Stimulated activated CD4-positive, alpha-beta T cell treated with anti-CD3 and anti-CD28 coated beads, Interleukin-12 subunit alpha, Interleukin-12 subunit beta, amount 100 ng/mL, for 24 hours (primary cell): ENCODE measurements around the gene SLC22A7.
"Not testable (repeated sequence)": the region's sequence is repeated elsewhere in the genome, so short reads cannot be mapped to it uniquely, and the experiment has no call there.

Experiments
- DNase-seq, 2 experiments: peaks; one replicate each; pipeline ENCODE4 v3.0.0-alpha.2; 2020; ENCODE audit warnings: low read depth in 2 of 2

Gene SLC22A7

GRCh38 chr6:43301081-43301870 lies 3.2 kb downstream of the SLC22A7 start:
- DNase-seq: no peak

GRCh38 chr6:43302126-43302525 lies 4.1 kb downstream of the SLC22A7 start:
- DNase-seq: no peak

GRCh38 chr6:43303006-43303405 lies 4.9 kb downstream of the SLC22A7 start:
- DNase-seq: not testable (repeated sequence)

DNA sequence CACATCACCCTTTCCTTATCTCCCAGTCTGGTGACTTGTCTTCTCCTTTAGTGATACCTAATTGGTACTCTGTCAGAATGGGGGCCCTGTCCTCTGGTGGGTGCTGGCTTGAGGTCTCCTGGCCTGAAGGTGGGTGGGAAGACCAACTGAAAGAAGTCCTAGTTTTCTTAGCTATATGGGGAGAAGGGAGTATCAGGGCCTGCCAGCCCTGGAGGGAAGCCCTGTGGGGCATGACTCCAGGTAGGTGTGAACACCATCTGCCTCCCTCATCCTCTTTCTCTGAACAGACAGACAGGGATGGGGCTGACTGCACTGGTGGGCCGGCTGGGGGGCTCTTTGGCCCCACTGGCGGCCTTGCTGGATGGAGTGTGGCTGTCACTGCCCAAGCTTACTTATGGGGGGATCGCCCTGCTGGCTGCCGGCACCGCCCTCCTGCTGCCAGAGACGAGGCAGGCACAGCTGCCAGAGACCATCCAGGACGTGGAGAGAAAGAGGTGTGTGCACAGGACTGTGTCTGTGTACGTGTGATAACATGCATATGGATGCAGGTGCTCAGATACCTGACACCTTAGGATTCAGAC lies 5.8 kb downstream of the SLC22A7 start:
- DNase-seq: no peak

DNA sequence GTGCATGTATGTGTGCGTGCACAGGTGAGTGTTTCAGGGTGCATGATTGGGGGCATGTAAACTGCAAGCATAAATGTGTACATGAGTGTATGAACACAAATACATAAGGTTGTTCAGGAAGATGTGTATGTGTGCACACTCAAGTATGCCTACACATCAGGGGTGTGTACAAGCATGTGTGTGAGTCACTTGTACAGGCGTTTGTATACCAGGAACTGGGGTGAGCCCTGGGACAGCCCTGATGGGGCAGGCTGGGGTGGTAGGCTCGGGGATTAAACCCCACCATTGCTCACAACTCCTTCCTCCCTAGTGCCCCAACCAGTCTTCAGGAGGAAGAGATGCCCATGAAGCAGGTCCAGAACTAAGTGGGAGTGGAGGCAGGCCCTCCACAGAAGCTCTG lies 6.3 kb downstream of the SLC22A7 start:
- DNase-seq: no peak

DNA sequence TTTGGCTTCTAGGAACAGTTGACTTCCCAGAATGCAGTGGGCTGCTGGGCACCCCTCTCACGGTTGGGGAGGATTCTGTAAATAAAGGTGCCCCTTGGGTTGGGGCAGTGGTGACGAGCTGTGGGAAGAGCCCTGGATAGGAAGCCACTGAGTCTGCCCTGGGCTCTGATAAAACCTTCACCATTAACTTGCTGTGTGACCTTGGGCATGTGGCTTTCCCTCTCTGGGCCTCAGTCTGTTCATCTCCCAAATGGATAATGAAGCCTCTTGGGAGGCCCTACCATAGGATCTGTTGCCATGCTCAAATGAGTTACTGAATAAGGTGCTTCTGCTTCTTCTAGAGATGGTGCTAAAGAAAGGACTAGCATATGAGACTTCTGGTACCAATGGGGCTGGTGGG lies 6.8 kb downstream of the SLC22A7 start:
- no peak for DNase-seq

- no peak for DNase-seq
Measured at GRCh38 chr6:43306086-43306485, 8.0 kb downstream of the SLC22A7 start.

DNA sequence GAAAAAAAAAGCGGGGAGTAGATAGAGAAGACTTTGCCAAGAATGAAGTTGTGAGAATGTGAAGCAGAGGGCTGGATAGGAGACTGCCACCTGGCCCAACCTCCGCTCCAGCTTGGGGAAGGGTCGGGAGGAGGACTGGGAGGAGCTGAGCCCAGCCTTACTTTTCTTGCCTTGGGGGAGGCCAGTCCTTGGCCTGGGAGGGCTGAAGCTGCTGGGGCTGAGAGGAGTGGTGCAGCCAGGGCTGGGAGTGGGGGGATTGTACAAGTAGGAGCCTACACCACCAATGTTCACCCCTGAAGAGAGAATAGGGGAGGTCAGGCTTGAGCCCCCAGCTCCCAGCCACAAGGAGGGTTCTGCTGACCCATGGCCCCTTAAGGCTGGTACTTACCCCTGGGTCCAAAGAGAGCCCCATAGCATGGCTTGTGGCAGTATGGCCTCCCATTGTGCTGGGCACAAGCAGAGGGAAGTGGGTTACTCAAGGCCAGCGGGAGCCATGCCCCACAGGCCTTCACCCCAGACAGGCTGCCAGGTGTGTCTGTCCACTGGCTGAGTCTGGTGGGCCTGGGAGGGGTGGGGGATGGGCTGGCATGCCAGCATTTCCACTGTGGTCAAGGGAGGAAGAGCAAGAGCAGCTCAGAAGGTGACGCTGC lies 9.5 kb downstream of the SLC22A7 start:
- no peak for DNase-seq

DNA sequence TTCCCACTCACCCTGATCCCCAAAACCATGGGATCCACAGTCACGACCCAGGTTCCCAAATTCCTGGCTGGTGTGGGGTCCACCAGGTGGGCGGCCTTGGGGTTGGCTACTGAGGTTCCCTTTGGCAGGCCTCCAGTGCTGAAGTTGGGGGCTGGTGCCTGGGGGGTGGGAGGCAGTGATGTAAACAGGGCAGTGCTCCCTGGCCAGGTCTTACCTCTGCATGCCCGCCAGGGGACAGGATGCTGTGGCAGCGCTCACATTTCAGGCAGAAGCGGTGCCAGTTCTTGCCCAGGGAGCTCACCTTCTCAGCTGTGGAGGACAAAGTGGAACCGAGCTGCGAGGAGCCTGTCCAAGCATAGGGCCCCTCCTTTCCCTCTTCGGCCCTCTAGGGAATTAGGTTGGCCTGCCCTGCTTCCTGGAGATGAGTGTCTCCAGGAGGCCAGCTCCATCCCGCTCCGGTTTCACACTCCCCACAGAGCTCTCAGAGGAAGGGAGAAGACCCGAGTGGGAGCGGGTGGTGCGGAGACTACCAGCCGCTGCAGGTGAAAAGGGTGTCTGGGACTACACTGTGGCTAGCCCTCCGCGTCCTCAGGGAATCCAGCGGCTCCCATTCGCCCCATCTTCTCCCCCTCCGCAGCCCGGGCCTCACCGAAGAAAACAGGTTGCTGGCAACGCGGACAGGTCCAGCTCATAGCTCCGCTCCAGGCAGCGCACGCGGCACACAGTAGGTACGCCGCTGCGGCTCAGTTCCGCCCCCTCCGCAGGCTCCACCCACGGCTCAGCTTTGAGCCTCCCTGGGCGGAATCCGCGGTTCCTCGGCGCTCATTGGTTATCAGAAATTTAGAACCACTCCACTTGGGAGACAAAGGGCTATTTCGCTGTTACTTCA lies 10.3 kb downstream of the SLC22A7 start, which contains the start of gene CRIP3:
TSS of gene CRIP3 (minus strand) at position 726 of the 889 bp plus-strand sequence. CDS start at position 692, 34 bp downstream.
- DNase-seq: peak in 1 of 2 experiments; percentile 52

- DNase-seq: no peak
Measured at GRCh38 chr6:43308990-43309477, 11.0 kb downstream of the SLC22A7 start.

DNA sequence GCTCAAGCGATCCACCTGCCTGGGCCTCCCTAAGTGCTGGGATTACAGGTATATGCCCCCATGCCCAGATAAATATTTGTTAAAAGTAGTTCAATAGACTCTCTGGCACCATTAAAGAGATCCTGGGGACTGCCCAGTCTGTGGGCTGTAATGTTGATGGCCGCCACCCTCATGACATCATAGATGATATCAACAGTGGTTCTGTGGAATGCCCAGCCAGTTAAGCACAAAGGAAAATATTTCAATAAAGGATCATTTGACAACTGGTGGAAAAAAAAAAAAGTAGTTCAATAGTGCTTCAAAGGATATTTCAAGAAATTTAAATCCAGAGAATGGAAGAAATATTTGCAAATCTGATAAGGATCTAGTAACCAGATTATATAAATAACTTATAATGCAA lies 12.1 kb downstream of the SLC22A7 start:
- no peak for DNase-seq

DNA sequence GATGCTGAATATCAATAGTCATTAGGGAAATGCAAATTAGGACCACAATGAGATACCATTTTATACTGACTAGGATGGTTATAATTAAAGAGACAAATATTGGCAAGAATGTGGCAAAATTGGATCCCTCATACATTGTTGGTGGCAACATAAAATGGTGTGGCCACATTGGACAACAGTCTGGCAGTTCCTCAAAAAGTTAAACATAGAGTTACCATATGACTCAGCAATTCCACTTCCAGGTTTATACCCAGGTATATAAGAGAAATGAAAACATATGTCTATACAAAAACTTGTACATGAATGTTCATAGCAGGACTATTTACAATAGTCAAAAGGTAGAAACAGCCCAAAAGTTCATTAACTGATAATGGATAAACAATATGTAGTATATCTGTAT lies 12.6 kb downstream of the SLC22A7 start:
- no peak for DNase-seq

DNA sequence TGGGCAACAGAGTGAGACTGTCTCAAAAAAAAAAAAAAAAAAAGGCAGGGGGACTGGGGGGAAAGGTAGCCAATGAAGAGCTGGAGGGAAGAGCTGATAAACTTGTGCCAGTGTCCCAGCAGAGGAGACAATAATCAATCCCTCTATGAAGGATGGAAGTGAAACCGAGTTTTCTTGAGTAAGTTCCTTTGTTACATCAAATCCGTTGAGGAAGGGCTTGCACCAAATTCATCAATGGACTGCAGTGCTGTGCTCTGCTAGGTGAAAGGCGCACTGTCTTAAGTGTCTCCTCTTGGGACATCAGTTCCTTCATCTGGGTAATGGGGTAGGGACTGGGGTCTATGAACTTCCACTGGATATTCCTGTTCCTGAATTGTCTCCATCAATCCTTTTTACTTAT lies 13.6 kb downstream of the SLC22A7 start:
- DNase-seq: no peak

- DNase-seq: no peak
Measured at GRCh38 chr6:43313813-43314212, 15.8 kb downstream of the SLC22A7 start.

- DNase-seq: no peak
Measured at GRCh38 chr6:43318011-43318410, 20.0 kb downstream of the SLC22A7 start.

- DNase-seq: no peak
Measured at GRCh38 chr6:43325876-43326275, 27.8 kb downstream of the SLC22A7 start.

DNA sequence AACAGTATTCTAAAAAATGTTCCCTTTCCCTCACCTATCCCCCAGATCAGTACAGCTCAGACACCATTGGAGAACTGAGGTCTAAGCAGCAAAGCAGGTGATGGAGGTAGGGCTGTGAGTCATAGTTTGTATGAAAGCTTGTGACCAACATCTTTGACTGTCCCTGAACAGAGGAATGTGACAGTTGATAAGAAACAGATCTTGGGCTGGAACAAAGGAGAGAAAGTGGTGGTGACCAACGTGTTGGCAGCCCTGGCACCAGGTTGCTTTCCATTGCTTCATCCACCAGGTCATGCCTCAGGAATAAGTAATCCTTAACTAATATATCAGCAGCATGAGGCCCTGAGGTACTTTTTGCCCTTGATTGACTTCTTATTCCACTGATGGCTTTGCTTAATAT lies 30.5 kb downstream of the SLC22A7 start:
- DNase-seq: no peak

DNA sequence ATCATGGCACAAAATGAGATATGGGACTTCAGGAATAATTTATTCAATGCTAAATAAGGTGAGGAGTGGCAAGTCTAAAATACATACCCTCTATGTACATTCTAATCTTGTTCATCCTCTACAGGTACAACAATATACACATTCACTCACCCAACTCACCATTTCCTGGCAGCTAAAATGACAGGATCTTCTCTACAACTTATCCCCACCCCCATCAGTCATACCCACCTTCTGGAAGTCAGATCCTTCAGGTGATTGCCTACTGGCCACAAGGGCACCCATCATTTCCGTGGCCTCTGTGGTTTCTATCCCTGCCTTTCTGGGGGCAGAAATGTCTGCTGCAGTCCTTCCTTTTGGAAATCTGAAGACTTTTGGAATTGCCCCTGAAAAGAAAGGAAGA lies 33.4 kb downstream of the SLC22A7 start:
- no peak for DNase-seq

GRCh38 chr6:43331891-43332290 lies 33.8 kb downstream of the SLC22A7 start:
- no peak for DNase-seq

DNA sequence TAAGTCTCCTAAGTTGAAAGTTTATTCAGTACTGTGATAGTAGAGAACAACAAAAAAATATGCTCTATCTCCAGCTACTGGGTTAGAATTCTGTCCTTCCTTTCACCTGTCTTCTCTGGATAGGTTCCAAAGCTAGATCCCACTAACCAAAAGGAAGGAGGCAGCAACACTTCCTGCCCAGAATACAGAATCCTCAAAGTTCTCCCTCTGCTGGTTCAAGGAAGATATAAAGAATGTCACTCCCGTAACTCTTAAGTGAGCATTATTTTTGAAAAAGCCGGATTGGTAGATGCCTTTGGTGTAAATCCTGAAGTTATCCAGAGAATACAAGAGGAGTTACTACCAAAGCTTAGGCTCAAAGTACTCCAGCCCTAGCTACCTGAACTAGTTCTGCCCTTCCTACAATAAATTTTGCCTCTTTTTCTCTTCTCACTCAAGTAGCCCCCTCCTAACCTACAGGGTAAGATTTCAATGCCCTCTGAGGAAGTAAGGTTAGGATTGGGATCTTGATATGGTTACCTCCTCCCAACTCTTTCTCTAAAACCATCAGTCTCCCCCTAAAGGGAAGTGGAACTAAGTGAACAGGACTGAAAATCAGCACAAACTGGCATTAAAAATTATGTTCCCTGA lies 36.5 kb downstream of the SLC22A7 start:
- no peak for DNase-seq

DNA sequence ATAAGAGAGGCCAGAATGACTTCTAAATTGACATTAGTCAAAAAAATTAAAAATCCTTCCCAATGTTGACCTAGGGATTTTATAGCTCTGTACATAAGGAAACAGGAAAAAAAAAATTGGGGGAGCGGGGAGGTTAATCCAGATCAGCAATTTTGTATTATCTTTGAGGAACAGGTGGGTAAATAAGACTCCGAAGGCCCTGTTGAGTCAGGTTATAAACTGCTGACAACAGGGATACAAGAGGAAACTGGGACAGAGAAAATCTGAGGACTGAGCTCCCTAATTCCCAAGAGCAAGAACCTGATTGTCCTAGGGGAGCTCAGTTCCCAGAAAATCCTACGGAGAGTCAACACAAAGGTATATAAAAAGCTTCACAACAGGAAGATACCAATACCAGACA lies 37.4 kb downstream of the SLC22A7 start:
- no peak for DNase-seq
